ENCODE results near the gene TSC2.
"Not testable (repeated sequence)": the region's sequence is repeated elsewhere in the genome, so short reads cannot be mapped to it uniquely, and the experiment has no call there.

TSC2 gene

DNA sequence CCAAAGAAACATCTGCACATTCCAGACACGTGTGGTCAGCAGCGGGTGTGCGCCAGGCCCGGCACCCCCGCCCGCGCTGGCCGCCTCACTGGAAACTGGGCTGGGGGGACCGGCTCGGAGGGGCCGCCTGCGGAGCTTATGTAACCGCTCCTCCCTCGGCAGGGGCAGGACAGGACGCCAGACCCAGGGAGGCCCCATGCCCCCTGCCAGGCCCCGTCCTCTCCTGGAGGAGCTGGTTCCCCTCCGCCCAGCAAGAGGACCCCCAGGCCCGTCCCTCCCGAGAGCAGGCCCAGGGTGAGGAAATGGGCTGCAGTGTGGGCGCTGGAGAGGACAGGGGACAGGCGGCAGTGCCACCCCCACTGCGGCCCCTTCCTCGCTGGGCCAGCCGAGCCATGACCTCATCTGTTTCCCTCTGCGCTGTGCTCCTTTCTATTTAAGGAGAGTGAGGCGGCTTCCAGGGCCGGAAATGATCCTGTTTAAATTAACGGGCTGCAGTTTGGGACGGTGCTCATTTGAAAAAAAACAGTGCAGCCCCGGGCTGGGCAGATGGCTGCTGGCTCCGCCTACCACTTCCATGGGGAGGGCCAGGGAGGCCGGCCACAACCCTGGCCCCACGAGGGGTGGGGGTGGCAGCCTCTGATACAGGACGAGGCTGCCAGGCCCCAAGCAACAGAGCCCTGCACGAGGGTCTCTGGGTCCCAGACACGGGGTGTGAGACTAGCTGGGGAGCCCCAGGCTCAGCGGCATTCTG, 77.1 kb downstream of the TSC2 start:
- peak; percentile 34 for DNase-seq

DNA sequence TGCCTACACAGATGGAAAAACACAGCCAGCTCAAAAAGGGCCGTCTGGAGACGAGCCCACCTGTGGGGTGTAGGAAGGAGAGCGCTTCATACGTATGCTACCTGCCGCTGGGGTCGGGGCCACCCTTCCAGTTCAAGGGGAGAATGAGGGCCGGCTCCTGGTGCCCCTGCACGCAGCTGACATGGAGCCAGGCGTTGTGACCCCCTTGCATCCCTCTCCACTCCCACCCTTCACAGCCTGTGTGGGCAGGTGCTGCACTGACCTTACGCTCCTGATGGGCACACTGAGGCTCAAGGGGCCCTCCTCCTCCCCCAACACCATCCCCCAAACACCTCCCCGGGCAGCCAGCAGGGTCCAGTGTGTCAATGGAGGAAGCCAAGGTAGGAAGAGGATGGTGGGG, 77.8 kb downstream of the TSC2 start:
- DNase-seq, result not testable (repeated sequence)

DNA sequence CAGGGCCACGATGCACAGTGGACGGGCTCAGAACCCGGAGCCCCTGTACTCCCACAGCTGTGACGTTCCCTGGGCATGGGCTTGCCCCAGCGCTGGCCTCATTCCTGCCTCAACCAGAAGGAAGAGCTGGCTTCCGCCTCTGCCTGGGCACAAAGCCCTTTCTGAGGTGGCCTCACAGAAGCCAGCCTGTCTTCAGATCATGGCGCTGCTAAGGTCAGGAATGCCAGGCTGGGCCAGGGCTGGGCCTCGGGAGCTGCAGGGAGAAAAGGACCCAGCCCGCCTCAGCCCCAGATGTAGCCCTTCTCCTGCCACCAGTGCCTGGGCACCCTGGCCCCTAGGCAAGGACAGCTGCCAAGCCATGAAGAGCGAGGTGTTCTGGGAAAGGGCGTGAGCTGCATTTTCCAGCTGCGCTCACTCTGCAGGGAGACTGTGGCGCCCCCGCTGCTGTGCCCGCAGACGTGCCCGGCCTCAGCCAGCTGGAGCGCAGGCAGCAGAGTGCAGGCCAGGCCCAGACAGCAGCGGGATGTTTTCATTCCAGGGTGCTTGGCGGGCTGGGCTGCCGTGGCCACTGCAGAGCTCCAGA, 78.5 kb downstream of the TSC2 start:
- DNase-seq, result peak; percentile 75

DNA sequence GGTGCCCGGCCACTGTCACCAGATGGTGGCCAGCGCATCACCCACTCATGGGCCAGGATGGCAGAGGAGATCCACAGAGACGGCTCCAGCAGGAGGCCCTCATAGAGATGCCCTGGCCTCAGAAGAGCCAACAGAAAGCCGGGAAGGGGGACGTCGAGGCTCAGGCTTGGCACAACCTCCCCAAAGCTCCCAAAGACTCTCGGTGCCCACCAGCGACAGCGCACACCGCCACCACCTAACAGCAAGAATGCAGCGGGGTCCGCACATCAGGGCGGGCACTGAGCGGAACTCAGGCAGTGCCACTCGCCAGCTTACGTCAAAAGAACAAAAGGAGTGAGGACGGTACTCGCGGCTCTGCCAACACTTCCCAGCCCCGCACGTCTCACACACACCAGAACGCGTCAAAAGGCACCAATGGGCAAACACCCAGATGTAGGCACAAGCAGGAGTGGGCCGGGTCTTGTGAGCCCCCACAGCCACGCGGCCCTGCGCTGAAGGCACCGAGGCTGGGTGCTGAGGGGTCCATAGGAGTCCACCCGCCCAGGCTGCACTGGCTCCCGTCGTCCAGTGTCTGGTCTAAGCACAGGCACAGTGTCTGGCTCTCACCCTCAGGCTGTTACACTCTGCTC, 79.3 kb downstream of the TSC2 start:
- DNase-seq, result not testable (repeated sequence)

DNA sequence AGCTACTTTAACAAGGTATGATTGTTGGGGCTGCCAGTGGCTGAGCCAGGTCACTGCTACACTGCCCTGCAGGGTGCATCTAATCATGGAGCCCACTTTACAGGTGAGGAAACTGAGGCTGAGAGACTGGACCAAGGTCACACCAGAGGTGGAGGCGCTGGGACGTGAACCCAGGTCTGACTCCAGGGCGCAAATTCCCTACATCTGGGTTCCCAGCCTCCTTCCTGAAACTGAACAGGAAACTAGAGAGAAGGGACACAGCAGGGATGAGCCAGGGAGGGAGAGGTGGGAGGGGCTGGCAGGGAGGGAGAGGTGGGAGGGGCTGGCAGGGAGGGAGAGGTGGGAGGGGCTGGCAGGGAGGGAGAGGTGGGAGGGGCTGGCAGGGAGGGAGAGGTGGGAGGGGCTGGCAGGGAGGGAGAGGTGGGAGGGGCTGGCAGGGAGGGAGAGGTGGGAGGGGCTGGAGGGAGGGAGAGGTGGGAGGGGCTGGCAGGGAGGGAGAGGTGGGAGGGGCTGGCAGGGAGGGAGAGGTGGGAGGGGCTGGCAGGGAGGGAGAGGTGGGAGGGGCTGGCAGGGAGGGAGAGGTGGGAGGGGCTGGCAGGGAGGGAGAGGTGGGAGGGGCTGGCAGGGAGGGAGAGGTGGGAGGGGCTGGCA, 80.0 kb downstream of the TSC2 start:
- not testable (repeated sequence) for DNase-seq

DNA sequence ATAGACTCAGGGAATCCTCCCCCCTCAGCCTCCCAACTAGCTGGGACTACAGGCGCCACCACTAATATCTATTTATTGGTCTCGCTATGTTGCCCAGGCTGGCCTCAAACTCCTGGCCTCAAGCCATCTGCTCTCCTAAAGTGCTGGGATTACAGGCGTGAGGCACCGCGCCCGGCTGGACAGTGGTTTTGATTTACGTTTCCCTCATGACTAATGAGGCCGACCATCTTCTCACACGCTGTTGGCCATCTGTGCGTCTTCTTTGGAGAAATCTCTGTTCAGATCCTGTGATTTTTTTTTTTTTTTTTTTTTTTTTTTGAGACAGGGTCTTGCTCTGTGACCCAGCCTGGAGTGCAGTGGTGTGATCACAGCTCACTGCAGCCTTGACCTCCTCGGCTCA, 81.5 kb downstream of the TSC2 start:
- not testable (repeated sequence) for DNase-seq

DNA sequence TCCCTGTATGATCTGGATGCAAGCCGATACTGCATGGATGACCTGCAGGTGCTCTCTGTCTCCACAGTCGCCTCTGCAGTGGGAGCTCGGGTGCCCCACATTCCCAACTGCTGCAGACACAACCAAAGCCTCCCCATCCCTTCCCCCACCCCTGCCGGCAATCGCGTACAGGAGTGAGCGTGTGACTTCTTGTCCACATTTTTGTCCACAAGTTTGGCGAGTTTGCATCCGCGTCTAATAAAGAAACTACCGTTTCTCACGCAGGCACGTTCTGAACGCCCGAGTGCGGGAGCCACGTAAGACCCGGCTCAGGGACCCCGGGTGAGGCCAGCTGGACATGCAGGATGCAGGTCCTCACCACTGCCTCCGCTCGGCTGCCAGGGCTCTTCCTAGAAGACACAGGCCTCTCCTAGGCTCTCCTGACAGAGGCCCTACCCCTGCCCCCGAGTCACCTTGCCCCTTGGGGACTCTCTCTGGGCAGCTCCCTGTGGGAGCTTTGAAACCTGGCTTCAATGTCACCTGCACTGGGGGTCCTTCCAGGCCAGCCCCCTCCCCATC, 82.2 kb downstream of the TSC2 start:
- DNase-seq, result not testable (repeated sequence)

DNA sequence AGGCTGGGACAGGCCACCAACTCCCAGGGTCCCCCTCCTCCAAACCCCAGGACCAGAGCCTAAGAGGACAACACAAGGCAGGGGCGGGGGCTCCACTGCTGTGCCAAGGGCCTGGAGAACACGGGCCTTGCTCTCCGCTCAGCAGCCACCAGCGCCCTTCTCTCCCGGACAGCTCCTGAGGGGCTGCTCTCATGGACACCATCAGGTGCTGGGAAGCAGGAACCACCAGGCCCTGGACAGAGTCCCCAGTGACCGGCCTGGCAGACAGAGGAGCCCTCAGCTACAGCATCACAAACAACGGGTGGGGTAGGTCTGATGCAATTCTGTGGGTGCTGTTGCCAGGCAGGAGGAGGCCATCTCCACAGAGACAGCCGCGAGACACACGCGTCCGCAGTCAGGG, 86.0 kb downstream of the TSC2 start:
- DNase-seq, result not testable (repeated sequence)

DNA sequence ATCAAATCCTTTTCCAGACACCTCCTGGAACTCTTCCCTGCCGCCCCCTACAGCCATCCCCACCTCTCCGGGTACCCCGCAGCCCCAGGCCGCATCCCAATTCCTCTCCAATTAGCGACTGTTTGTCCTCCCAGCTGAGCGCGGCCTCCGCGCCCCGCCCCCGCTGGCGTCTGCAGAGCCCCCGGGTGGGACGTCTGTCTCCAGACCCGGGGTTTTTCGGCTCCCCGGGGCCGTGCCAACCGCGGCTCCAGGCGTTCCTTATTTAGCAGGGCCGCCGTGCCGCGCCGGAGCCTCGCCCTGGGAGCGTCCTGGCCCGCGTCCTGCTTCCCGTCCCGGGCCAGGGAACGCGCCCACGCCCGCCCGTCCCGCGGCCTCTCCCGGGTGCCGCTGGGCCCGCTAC, 87.3 kb downstream of the TSC2 start:
- DNase-seq, result not testable (repeated sequence)

DNA sequence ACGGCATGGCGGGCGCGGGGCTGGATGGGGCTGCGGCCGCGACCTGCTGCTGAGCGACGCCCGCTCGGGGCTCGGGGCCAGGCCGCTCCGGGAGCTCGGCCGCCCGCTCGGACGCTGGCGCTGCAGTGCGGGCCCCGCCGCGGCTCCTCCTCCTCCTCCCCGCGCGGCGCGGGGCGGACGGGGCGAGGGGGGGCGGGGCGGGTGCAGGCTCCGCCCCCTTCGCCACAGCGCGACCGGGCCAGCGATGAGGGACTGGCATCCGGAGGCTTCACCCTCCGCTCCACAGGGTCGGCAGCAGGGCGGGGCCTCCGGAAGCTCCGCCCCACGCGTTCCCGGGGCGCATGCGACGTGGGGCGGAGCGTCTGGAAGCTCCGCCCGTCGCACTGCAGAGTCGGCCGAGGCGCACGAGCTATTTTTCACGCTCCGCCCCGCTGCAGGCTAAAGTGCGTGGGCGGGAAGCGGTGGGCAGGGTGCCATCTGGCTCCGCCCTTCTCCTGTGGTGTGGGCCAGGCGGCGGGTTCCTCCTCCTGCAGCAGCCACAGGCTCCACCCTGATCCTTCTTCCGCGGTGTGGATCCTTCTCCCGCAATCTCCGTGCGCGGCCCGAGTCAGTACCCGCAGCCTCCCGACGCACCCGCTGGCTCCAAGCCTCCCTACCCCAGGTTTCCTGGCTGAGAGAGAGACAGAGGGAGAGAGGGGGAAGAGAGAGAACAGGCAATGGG, 88.1 kb downstream of the TSC2 start, which contains the start of gene PKD1:
TSS of gene PKD1 (minus strand) at position 129 of the 721 bp plus-strand sequence. CDS start 209 bp downstream, outside the sequence.
- DNase-seq, result peak; percentile 87

All from midbrain (tissue), 1 donor.